ENCODE measurements around the gene THUMPD3. TPM values are rescaled to one million over a fixed set of nuclear protein-coding genes. Genes with fewer than 3 reads are reported as not detected.

The THUMPD3 gene
- total and polyA plus RNA-seq, 2 donors (not counting 1 experiment from before 2014, with no cell fraction given), result 57.8 to 59.9 TPM

DNA sequence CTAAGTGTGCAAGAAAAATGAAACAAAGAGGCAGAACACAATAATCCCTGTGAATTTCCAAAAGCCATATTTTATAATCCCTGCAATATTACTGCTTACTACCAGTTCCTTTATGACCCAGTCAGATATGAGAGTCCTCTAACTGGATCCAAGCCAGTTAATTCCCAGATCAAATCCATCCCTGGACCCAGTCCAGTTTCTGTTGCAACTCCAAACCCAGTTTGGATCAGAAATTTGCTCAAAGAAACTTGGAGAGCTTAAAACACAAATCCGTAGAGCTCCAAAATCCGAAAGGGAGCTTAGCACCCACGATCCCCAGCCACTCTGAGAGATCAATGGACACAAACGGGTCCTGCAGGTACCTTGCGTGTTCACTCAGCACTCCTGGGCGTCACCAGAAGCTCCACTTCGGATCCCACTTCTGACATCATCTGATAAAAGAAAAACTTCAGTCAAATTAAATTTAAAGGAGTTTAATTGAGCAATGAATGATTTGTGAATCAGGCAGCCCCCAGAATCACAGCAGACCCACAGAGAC, 32.6 kb upstream of the THUMPD3 start:
- no peak overlapping the region for H3K27ac ChIP-seq (ENCODE audit: insufficient read depth, low read length)
- H3K9ac ChIP-seq (ENCODE audit: insufficient read depth, low read length), result no peak overlapping the region
- DNase-seq (ENCODE audit: low read depth in 2 of 2), result no peak
- no peaks in the 10 kb centered on the region for H3K36me3 ChIP-seq (ENCODE audit: control insufficient read depth, insufficient read depth, low read length)
- no peaks in the 10 kb centered on the region for H3K4me1 ChIP-seq (ENCODE audit: control insufficient read depth, extremely low read depth, insufficient read depth, low read length)
- no peak overlapping the region for H3K4me3 ChIP-seq (replicated peaks in 1 of 4; ENCODE audit: control extremely low read depth in 1 of 4, insufficient read depth in 1 of 4, low read depth in 3 of 4, low read length in 4 of 4)
- H4K20me1 ChIP-seq (ENCODE audit: control insufficient read depth, extremely low read depth, insufficient read depth, low read length), result no peaks in the 10 kb centered on the region
- no peaks in the 10 kb centered on the region for H3K27me3 ChIP-seq (ENCODE audit: control insufficient read depth, insufficient read depth, low read length)
- H3K79me2 ChIP-seq (ENCODE audit: control insufficient read depth, insufficient read depth, low read length), result no peaks in the 10 kb centered on the region
- TF ChIP-seq EZH2 (IDR thresholded peaks at IDR 0.05; ENCODE audit: low read length, missing control alignments) (no peak), CTCF (conservative IDR thresholded peaks at IDR 0.05 in 1 of 2, IDR thresholded peaks at IDR 0.05 in 1 of 2; ENCODE audit: low read depth in 1 of 2, low read length in 2 of 2) (no peak)
- no peak overlapping the region for H2AFZ ChIP-seq (ENCODE audit: low read length)
- no peak overlapping the region for H3K4me2 ChIP-seq (ENCODE audit: extremely low read depth, insufficient read depth, low read length)
- no peaks in the 10 kb centered on the region for H3K9me3 ChIP-seq (ENCODE audit: control insufficient read depth, insufficient read depth, low read depth, low read length)

DNA sequence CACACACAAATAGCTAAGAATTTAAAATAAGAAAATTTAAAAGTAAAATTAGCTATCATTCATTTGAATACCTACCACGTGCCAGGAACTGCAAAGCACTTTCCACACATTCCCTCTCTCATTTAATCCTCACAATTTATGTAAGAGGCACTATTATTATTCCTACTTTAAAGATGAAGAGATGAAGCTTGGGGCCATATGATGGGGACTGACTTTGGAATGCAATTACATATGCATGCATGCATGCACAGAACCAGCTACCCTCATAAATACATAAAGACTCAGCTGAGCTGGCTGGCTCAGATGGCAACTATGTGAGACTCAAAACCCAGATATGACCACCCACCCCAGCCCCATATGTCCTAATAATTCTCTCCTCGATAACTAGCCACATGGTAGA, 31.7 kb upstream of the THUMPD3 start:
- Histone ChIP-seq H4K20me1 (ENCODE audit: control insufficient read depth, extremely low read depth, insufficient read depth, low read length) (no peaks in the 10 kb centered on the region), H3K4me1 (ENCODE audit: control insufficient read depth, extremely low read depth, insufficient read depth, low read length) (no peaks in the 10 kb centered on the region), H3K36me3 (ENCODE audit: control insufficient read depth, insufficient read depth, low read length) (no peaks in the 10 kb centered on the region), H3K27me3 (ENCODE audit: control insufficient read depth, insufficient read depth, low read length) (no peaks in the 10 kb centered on the region), H2AFZ (ENCODE audit: low read length) (no peak overlapping the region), H3K9me3 (ENCODE audit: control insufficient read depth, insufficient read depth, low read depth, low read length) (no peaks in the 10 kb centered on the region), H3K4me2 (ENCODE audit: extremely low read depth, insufficient read depth, low read length) (no peak overlapping the region), H3K79me2 (ENCODE audit: control insufficient read depth, insufficient read depth, low read length) (no peaks in the 10 kb centered on the region), H3K9ac (ENCODE audit: insufficient read depth, low read length) (no peak overlapping the region), H3K4me3 (replicated peaks in 1 of 4; ENCODE audit: control extremely low read depth in 1 of 4, insufficient read depth in 1 of 4, low read depth in 3 of 4, low read length in 4 of 4) (no peak overlapping the region), H3K27ac (ENCODE audit: insufficient read depth, low read length) (no peak overlapping the region)
- DNase-seq (ENCODE audit: low read depth in 2 of 2), result no peak
- no peak for TF ChIP-seq EZH2 (IDR thresholded peaks at IDR 0.05; ENCODE audit: low read length, missing control alignments)
- no peak for TF ChIP-seq CTCF (conservative IDR thresholded peaks at IDR 0.05 in 1 of 2, IDR thresholded peaks at IDR 0.05 in 1 of 2; ENCODE audit: low read depth in 1 of 2, low read length in 2 of 2)

- no peaks in the 10 kb centered on the region for H3K79me2 ChIP-seq (ENCODE audit: control insufficient read depth, insufficient read depth, low read length)
- H3K4me3 ChIP-seq (replicated peaks in 1 of 4; ENCODE audit: control extremely low read depth in 1 of 4, insufficient read depth in 1 of 4, low read depth in 3 of 4, low read length in 4 of 4), result no peak overlapping the region
- DNase-seq (ENCODE audit: low read depth in 2 of 2), result no peak
- H2AFZ ChIP-seq (ENCODE audit: low read length), result no peak overlapping the region
- no peaks in the 10 kb centered on the region for H4K20me1 ChIP-seq (ENCODE audit: control insufficient read depth, extremely low read depth, insufficient read depth, low read length)
- TF ChIP-seq EZH2 (IDR thresholded peaks at IDR 0.05; ENCODE audit: low read length, missing control alignments), result no peak
- TF ChIP-seq CTCF (conservative IDR thresholded peaks at IDR 0.05 in 1 of 2, IDR thresholded peaks at IDR 0.05 in 1 of 2; ENCODE audit: low read depth in 1 of 2, low read length in 2 of 2), result no peak
- no peaks in the 10 kb centered on the region for H3K9me3 ChIP-seq (ENCODE audit: control insufficient read depth, insufficient read depth, low read depth, low read length)
- no peak overlapping the region for H3K27ac ChIP-seq (ENCODE audit: insufficient read depth, low read length)
- no peaks in the 10 kb centered on the region for H3K36me3 ChIP-seq (ENCODE audit: control insufficient read depth, insufficient read depth, low read length)
- H3K9ac ChIP-seq (ENCODE audit: insufficient read depth, low read length), result no peak overlapping the region
- H3K4me2 ChIP-seq (ENCODE audit: extremely low read depth, insufficient read depth, low read length), result no peak overlapping the region
- H3K27me3 ChIP-seq (ENCODE audit: control insufficient read depth, insufficient read depth, low read length), result no peaks in the 10 kb centered on the region
- no peaks in the 10 kb centered on the region for H3K4me1 ChIP-seq (ENCODE audit: control insufficient read depth, extremely low read depth, insufficient read depth, low read length)
Measured at GRCh38 chr3:9332250-9333030, 30.4 kb upstream of the THUMPD3 start.
